Activated T-helper 1 cell treated with Interleukin-2 at 50 U/mL for 16 hours (primary cell): Measurements from ENCODE around the gene KSR1.
"Not testable (repeated sequence)": the region's sequence is repeated elsewhere in the genome, so short reads cannot be mapped to it uniquely, and the experiment has no call there.

ENCODE experiments used
- DNase-seq: peaks from one replicate; pipeline ENCODE4 v3.0.0-alpha.2; 2020; ENCODE audit warnings: low read depth

Gene KSR1

DNA sequence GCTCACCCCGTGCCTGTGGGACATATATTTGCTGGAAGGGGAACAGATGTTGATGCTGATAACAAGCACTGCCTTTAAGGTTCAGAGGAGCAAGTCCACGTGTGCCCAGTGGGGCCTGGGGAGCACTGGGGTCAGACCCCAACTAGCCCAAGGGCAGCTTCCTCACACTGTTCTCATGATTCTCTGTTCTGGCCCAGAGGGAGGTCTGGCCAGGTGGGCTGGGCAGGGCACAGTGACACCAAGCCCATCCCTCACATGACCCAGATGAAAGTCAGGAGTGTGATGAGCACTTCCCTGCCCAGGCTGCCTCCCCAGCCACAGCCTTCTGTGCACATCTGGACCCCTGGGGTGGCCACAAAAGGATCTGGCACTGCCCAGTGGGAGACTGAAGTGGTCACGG lies 29.8 kb upstream of the KSR1 start:
- DNase-seq: not testable (repeated sequence)

DNA sequence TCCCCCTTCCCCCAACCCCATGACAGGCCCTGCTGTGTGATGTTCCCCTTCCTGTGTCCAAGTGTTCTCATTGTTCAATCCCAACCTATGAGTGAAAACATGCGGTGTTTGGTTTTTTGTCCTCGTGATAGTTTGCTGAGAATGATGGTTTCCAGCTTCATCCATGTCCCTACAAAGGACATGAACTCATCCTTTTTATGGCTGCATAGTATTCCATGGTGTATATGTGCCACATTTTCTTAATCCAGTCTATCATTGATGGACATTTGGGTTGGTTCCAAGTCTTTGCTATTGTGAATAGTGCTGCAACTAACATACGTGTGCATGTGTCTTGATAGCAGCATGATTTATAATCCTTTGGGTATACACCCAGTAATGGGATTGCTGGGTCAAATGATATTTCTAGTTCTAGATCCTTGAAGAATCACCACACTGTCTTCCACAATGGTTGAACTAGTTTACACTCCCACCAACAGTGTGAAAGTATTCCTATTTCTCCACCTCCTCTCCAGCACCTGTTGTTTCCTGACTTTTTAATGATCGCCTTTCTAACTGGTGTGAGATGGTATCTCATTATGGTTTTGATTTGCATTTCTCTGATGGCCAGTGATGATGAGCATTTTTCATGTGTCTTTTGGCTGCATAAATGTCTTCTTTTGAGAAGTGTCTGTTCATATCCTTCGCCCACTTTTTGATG lies 28.9 kb upstream of the KSR1 start:
- DNase-seq: not testable (repeated sequence)

DNA sequence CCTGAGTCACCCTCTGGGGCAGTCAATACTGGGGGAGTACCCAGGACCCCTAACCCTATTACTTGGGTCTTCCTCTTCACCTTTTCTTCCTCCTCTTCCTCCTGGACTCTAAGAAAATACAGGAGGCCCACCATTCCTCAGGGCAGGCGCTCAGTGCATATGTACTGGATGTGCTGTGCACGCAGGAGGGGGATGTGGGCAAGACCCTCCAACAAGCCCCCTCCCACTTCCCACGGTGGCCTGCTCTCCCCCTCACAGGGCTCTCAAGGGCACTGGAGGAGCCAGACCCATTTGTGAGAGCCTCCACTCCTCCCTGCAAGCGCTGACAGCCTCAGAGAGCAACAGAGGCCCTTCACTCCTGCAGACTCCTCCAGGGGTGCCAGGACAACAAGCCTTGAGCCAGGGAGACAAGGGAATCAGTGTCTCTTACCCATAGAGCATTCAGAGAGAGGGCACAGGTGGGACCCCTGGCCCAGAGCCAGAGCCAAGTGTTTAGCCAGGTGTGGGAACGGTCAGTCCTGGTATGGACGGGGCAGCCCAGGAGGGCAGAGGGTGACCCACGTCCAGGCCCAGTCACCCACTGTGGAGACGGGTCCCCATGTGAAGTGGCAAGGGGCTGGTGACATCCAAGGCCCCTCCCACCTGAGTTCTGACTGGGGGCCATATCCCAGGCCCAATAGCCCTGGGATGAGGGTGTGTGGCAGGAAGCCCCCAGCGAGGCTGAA lies 27.3 kb upstream of the KSR1 start:
- no peak for DNase-seq

DNA sequence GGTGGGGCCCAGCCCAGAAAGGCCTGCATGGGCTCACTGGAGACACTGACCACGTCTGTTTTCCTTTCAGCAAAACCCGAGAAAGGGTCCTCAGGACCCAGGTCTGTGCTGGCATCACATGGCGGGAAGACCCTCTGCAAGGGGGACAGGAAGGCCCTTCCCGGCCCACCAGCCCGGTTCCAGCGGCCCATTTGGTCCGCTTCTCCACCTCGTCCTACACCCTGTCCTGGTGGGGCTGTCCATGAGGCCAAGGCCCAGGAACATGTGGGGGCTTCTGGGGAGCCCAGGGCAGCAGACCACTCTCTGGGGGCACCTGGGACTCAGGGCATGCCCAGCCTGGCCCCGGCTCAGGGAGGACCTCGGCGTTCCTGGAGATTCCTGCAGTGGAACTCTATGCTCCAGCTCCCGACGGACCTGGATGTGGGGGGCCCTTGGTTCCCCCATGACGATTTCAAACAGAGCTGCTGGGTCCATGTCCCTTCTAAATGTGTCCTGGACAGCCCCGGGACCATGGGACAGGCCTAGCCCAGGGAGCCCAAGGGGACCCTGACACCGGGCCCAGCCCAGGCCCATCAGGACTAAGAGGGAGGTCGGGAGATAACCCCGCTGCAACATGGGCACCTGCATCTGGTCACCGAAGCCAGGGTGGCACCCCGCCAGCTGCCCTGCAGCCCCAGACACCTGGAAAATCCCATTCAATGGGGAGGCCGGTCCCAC lies 26.4 kb upstream of the KSR1 start:
- no peak for DNase-seq

DNA sequence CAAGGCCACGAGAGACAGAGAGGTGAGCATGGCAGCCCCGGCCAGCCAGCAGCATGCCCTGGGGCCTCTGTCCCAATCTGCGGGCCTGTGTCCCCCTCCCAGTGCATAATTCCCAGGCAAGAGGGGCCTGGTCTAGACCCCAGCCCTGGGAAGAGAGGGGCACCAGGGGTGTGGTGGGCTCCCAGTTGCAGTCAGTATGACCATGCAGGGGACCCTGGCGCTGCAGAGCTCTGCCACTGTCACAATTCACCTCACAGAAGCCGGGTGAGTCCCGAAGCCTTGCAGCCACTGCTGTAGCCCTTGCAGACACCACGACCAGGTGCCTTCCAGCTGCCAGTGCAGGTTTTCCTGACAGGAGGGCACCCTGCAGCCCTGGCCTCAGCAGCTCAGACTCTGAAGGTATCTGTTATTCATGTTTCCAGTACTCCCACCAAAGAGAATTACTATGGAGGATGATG lies 25.8 kb upstream of the KSR1 start:
- DNase-seq: no peak

DNA sequence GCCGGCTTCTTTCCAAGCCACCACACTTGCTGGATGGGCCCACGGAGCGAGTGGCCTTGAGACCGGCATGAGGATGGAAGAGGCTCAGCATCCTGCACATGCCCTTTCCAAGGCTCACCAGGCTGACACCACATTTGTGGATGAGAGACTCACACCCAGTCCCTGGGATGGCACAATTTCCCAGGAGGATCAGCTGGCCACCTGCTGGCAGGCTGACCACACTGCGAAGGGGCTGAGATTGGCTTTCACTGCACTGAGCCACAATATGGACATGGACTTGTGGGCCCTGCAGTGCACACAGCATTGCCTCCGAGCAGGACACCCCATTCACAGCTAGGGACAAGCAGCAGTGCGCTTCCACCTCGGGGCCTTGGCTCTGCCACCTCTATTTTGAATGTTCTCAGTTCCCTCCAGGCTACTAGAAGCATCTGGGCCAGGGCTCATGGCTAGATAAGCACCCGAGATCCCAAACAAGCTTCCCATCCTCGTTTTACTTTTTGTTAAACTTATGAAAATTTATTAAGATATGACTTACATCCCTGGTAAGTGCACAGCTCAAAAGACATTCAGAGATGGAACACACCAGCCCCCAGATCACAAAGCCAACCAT lies 25.3 kb upstream of the KSR1 start:
- no peak for DNase-seq

DNA sequence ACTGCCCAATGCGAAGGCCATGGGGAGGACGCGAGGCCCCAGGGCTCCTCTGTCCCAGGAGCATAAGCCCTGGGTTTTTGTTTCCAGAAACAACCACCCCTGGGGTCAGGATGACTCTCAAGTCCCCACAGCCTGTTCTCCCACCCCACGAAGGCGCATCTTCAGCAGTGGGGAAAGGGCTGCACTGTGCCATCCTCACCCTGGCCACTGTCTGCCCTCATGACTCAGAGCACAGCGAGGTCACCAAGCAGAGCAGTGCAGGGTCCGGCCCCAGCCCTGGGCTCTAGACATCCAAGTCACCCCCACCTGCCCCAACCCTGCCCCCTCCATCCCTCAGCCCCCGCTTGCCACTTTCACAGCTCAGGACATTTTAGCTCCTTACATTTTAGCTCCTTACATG lies 22.7 kb upstream of the KSR1 start:
- no peak for DNase-seq

DNA sequence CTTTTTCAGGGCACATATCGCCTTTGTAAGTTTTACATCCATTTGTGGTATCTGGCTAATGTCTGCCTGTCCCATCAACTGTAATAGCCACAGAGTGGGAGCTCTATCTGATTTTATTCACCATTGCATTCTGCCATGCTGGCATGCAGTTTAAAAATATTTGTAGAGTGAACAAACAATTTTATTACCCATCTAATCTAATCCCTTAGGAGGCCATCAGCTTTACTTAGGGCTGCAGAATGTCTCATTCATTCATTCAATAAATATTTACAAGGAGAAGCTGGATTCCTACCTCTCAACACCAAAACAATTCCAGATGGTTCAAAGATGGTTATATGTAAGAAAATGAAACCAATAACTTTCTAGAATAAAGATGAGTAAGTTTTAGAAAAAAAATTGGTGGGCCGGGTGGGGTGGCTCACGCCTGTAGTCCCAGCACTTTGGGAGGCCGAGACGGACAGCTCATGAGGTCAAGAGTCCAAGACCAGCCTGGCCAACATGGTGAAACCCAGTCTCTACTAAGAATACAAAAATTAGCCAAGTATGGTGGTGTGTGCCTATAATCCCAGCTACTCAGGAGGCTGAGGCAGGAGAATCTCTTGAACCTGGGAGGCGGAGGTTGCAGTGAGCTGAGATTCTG lies 20.7 kb upstream of the KSR1 start:
- not testable (repeated sequence) for DNase-seq

DNA sequence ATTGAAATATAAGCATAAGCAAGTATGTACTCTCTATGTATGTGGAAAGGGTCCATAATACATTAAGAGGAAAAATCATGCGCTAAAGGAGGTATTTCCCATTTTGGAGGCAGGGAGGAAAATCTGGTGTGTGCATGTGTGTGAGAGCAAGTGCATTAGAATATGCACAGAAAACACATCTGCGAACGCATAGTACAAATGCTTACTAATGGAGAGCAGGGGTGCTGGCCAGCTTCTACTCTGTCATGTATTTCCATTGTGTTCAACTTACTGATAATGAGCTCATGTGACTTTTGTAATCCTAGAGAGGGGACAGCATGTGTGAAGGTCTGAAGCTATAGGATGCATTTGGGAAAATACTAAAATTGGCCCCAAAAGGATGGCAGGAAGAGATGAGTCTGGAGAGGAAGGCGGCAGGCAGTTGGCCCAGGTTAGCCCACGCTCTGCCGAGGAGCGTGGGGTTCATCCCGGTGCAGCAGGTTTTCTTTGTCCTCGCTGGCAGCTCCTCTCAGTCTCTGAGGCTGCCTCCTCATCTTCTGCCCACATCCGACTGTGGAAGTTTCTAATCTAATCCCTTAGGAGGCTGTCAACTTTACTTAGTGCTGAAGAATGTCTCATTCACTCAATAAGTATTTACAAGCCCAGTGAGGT lies 17.8 kb upstream of the KSR1 start:
- DNase-seq: no peak

DNA sequence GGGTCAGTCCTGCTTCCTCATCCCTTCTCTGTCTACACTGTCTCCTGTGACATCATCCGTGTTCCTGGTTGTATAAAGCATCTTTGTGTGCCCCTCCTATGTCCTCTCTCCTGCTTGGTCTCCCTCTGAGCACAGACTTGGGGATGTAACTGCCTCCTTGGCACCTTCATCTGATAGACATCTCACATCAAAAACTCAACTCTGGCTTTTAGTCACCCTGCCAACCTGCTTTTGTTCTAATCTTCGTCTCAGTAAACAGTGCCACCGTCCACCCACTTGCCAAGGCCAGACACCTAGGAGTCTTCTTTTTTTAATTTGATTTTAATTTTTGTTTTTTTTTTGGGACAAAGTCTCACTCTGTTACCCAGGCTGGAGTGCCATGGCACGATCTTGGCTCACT lies 16.9 kb upstream of the KSR1 start:
- DNase-seq: no peak

DNA sequence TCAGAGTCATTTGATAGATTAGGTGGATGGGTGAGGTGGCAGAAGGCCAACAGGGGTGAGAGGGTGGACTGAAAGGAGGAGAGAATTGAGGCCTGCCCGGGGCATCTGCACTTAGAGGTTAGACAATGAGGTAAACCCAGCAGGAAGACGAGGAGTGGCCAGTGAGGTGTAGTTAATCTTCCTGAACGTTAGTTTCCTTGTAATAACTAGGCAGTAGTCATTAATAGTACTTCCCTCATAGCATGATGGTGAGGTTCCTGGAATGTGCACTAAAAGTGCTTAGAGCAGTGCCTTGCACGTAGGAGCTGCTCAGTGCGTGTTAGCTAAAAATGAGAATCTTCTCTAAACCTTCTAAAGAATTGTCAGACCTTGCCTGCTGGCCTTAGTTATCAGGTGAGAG lies 13.5 kb upstream of the KSR1 start:
- no peak for DNase-seq

DNA sequence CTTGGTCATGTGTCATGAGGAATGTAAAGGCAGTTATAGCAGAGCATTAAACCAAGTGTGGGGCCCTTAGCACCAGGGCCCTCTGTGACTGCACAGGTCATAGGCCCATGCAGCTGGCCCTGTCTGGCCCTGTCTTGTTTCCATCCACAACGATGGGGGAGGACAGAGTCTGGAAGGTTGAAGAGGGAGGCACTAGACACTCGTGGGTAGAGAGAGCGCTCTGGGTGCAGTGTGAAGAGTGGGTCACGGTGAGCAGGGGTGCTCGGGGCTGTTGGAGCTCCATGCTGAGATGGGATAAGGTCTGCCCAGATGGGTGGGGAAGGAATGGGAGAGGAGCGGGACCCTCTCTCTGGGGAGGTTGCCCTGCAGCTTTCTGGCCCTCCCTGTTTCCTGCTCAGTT lies 12.8 kb upstream of the KSR1 start:
- DNase-seq: no peak

DNA sequence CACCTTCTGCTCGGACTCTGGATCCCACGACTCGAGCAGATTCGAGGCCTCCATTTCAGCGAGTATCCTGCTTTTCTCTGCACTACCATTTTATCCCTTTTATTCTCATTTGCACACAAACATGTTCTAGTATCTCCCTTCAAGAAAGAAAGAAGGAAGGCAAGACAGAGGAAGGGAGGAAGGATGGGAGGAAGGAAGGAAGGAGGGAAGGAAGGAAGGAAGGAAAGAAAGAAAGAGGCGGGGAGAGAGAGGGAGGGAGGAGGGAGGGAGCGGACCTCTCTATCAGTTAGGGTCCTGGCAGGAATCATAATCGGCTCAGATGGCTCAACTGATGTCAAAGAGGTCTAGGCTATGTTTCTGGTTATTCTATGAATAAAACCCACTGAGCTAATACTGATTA lies 10.3 kb upstream of the KSR1 start:
- no peak for DNase-seq

DNA sequence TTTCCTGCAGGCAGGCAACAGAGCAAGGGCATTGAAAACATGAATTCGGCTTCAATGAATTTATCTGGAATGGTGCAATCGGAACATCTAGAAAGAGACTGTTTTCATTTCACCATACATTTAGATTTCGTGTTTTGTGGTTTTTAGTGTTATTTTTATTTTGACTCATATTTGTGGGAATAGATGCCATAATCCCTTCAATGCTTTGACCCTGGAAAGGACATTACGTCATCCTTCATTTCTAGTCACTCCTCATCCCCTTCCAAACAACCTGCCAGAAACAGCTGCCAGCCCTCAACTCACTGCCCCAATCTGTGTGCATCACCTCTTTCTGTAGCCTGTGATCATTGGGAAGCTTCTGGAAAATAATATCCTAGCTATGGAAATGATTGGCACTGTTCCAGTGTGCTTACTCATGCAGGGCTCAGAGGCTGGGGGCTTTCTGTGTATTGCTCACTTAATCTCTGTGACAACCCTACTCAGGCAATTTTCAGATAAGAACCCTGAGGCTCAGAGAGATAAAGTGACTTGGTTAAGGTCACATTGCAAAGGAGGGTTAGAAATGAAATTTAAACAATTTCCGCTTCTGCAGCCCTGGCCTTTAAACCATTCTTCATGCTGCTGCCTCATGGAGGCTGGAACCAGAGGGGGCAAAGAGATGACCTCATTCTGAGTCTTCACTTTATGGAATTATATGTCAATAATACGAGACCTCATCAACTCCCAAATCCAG lies 9.5 kb upstream of the KSR1 start:
- no peak for DNase-seq

DNA sequence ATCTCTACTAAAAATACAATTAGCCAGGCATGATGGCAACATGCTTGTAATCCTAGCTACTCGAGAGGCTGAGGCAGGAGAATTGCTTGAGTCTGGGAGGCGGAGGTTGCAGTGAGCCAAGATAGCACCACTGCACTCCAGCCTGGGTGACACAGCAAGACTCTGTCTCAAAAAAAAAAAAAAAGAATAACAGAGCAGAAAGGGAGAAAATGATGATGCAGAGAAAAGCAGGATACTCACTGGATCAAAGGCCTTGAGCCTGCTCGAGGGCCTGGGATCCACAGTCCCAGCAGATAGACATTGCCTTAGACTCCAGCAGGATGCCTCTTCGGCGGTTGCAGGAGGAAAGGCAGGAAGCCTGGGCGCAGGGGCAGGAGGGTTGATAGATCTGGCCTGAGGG lies 7.7 kb upstream of the KSR1 start:
- not testable (repeated sequence) for DNase-seq

DNA sequence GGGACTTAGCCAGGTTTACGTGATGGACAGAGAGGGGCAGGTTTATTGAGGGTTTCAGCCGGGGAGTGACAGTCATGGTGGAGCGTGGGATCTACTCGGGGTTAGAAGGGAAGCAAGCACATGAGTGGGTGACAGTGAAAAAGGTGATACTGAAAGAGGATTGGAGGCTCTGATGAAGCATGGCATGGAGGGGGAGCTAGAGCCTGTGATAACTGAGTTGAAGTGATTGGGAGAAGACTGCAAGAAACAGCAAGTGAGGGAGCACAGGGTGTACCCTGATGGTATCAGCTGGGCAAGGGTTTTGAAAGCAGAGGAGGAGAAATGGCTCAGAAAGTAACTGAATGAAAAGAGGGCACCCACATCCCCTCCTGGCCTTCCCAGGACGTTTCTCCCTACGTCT lies 6.7 kb upstream of the KSR1 start:
- DNase-seq: no peak

DNA sequence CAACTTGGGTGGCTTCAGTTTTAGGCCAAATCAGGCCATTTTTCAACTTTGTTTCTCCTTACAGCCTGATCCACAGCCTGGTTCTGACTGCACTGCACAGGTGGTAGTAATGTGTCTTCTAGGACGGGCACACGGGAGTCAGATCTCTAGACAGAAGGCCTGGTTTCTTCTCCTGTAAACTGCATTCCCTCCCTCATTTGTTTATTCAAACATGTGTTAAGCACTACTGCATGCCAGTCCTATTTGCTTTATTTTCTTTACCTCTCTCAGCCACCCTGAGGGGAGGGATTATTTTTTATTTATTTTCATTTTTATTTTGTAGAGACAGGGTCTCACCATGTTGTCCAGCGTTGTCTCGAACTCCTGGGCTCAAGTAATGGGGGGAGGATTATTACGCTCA lies 6.3 kb upstream of the KSR1 start:
- DNase-seq: no peak

DNA sequence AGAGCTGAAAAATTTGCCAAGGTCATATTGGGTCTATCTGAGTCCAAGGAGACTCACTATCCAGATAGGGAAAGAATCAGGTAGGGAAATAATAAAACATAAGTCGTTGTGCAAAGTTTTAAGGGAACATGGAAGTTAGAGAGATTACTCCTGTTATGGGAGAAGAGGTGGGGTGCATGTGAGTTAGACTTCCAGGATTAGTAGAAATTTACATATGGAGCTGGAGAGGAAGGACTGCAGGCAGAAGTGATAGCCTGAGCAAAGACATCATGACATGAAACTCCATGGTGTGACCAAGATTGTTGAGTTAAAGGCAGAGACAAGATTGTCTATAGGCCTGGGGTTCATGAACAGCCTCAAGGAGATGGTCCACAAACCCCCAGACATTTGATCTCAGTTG lies 5.8 kb upstream of the KSR1 start:
- DNase-seq: no peak

DNA sequence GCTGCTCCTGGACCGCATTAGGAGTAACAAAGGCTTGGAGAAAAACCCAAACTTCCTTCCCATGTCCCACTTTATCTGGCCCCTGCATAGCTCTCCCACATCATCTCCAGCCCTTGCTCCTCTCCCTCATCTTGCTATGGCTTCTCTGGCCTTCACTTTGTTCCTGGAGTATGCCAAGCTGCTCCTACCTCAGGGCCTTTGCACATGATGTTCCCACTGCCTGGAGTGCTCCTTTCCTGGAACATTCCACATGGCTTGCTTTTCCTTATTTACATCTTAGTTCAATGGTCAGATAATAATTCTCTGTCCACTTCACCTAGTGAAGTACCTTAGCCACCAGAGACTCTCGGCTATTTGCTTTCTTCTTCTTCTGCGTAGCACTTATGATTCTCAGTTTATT lies 4.3 kb upstream of the KSR1 start:
- DNase-seq: no peak

DNA sequence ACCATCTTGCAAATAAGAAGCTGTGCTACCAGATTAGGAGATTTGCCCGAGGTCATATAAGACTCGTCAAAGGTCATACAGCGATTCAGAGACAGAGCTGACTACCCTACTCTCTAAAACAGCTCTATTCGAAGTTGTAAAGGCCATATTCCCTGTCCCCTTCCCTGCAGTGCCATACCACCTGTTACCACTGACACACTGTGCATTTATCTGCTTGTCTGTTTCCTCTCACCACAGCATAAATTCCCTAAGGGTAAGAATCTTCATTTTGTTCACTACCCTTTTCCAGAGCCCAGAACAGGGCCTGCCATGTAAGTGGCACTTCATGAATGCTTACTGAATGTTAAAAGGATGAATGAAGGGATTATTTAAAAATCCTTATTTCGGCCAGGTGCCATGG lies 3.4 kb upstream of the KSR1 start:
- DNase-seq: no peak

DNA sequence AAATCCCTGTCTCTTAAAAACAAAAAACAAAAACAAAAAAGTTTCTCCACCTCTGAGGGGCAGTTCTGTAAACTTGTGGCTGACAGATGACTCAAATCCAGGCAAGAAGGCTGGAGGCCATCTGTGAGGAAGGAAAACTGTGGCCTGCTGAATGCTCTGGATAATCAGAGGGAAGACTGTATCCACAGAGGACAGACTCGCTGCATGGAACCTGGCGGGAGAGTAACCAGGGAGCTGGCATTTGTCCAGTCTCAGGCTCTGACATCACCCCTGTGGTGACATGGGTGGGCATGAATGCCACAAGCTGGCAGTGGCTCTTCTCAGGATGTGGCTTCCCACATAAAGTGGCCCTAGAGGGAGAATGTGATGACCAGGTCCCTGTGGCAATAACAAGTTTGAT lies 2.8 kb upstream of the KSR1 start:
- no peak for DNase-seq
